IPS DF 4.7 (cell line): ENCODE measurements around the gene TRMT44.
"Not testable (repeated sequence)": the region's sequence is repeated elsewhere in the genome, so short reads cannot be mapped to it uniquely, and the experiment has no call there.

Source experiments
- DNase-seq: peaks from one replicate; pipeline ENCODE4 v3.0.0-alpha.2; 2013; ENCODE audit warnings: low spot score; ENCODE audit errors: extremely low read depth

The TRMT44 gene

DNA sequence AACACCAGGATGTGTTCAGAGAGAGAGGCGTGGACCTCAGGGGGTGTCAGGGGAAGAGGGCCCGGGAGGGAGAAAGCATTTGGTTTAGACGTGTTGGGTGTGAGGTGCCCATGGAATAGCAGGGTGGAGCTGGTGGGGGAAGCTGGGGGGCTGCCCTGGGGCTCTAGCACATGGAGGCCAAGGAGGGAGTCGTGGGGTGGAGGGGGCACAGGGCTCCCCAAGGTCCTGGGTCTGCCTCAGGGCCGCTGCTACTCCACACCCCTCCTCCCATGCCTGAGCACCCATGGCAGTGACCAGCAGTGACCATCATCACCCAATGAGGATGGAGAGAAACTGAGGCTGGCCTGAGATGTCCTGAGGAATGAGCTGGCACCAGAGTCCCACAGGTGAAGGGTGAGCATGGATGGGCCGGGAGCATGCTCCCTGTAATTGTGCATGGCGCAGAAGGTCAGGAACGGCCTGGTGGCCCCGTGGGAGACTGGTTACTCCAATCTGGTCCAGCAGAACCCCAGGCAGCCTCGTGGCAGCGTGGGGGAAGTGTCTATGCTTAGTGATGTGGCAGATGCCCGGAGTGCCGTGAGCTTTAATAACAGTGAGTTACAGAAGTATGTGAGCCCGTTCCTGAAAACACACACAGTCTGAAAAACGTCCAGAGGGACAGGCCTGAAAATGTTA, 70.2 kb downstream of the TRMT44 start:
- no peak for DNase-seq

DNA sequence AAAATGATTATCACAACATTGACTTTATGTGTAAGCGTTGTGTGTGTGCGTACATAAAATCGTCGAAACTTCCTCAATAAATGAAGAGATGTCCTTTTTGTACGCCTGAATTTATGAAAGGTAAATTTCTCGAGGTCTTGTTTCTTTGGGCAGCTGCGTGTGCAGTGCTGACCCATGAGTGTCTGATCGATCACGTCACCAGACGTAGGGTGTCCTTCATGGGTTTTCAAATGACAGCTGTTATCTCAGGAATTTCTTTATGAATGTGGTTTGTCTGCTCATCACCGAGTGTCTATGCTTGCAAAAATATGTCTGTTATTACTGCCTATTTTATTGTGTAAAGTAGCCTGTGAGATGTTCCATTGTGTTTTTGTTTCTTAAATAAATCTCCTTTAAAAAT, 71.9 kb downstream of the TRMT44 start:
- no peak for DNase-seq

DNA sequence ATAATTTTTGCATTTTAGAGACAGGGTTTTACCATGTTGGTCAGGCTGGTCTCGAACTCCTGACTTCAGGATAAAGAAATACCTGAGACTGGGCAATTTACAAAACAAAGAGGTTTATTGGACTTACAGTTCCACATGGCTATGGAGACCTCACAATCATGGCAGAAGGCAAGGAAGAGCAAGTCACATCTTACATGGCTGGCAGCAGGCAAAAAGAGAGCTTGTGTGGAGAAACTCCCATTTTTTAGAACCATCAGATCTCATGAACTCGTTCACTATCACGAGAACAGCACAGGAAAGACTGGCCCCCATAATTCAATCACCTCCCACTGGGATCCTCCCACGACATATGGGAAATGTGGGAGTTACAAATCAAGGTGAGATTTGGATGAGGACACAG, 72.5 kb downstream of the TRMT44 start:
- not testable (repeated sequence) for DNase-seq

DNA sequence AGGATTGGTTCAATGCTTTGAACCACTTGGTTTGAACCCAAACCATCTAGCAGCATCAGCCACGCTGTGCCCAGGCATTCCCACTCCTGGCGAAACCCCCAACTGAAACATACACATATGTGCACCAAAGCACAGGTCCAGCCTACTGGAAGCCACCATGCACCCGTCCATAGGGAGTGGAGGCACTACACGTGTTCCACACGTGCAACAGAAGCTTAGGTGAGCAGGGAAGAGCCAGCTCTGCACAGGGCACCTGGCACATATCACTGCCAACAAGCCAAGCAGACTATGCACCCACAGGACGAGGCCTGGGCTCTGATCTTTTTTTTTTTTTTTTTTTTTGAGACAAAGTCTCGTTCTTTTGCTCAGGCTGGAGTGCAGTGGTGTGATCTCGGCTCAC, 73.4 kb downstream of the TRMT44 start:
- DNase-seq: no peak

DNA sequence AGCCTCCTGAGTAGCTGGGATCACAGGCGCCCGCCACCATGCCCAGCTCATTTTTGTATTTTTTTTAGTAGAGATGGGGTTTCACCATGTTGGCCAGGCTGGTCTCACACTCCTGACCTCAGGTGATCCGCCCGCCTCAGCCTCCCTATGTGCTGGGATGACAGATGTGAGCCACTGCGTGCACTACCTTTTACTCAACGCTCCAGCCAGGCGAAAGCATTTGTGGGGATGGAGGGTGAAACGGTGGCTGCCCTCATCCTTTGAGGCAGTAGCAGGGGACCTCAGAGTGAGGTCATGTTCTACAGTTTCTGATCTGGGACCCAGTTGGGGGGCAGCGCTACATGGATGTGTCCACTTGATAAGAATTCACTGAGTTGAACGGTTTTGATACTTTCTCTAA, 73.8 kb downstream of the TRMT44 start:
- DNase-seq: no peak

DNA sequence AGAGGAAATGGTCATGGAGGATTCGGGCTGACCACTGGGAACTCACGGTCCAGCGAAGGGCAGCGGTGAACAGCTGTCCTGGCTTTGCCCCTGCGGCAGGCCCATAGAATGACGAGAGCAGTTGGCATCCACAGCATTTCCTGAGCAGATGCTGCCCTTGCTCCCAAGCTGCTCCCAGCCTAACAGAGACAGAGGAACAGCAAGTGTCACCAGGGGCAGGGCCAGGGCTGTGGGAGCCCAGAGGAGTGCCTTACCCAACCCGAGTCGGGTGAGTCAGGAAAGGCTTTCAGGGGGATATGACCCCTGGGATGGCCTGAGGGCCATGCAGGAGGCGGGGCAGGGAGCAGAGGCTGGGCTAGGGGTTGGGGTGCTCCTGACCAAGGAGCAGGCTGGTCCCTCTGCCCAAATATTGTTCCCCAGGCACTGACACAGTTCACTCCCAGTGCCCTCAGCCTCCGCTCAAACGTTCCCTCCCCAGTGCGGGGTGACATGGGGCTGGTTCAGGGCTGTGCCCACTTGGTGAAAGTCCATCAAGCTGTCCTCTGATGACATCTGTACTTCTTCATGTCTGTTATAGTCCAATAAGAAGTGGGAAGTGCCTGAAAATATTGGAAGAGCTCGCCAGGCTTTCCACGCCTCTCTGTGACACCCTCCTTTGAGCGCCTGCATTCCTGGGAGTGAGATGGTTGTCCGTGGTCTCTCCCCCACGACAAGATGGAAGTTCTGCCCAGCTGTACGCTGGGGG, 74.9 kb downstream of the TRMT44 start:
- DNase-seq: no peak

DNA sequence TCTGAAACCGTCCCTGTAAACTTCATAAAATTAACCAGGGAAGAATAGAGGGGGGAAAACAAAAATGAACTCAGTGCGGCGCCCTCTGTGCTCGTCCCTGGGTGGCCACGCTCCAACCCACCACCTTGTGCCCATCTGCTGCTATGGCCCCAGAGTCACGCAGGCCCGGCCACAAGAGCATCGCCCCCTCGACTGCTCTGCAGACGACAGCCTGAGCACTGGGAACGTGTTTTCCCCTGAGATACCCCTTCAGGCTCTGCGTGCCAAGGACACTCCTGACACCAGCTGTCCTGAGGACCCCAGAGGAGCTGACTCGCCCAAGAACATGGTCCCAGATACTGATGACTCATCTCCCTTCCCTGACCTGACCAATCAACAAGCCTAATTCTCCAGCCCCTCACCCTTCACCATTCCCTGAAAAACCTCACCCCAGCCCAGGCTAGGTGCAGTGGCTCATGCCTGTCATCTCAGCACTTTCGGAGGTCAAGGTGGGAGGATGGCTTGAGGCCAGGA, 75.5 kb downstream of the TRMT44 start:
- DNase-seq: no peak

DNA sequence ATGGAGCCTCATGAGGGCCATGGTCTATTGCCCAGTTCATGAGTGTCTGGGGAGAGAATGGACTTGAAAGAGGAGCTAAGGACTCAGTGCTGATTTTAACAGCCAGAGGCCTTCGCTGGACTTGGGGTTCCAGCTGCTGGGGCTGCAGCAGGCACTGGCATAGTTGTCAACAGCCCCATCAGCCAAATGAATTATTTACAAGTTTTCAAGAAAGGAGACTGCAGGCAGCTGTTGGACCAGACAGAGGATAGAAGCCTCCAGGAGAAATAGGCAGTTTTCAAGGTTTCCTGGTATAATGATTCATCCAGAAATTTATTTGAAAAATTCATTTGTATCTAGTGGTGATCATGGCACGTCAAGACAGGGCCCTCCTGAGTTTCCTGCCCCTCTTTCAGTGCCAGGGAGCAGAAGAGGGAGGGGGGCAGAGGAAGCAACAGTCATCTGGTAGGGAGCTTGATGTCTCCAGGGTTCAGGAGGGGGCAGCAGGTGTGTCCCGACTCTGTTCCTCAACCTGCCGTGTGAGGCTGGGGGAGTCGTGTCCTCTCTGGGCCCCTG, 76.5 kb downstream of the TRMT44 start:
- DNase-seq: no peak

DNA sequence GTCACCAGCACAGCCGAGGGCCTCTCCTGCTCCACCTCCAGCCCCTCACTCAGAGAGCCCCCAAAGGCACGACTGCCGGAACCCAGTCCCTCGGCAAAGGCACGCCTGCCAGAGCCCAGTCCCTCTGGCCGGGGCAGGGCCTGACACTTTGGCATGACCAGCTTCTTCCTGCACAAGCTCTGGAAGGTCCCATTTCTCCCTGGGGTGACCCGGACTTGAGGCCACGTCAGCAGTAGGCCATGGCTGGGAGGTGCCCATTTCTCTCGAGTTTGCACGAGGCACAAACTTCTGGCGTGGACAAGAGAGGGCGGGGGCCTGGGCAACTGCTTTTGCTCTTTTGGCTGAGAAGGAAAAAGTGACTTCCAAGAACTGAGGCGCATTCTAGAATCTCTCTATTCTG, 77.4 kb downstream of the TRMT44 start:
- no peak for DNase-seq

DNA sequence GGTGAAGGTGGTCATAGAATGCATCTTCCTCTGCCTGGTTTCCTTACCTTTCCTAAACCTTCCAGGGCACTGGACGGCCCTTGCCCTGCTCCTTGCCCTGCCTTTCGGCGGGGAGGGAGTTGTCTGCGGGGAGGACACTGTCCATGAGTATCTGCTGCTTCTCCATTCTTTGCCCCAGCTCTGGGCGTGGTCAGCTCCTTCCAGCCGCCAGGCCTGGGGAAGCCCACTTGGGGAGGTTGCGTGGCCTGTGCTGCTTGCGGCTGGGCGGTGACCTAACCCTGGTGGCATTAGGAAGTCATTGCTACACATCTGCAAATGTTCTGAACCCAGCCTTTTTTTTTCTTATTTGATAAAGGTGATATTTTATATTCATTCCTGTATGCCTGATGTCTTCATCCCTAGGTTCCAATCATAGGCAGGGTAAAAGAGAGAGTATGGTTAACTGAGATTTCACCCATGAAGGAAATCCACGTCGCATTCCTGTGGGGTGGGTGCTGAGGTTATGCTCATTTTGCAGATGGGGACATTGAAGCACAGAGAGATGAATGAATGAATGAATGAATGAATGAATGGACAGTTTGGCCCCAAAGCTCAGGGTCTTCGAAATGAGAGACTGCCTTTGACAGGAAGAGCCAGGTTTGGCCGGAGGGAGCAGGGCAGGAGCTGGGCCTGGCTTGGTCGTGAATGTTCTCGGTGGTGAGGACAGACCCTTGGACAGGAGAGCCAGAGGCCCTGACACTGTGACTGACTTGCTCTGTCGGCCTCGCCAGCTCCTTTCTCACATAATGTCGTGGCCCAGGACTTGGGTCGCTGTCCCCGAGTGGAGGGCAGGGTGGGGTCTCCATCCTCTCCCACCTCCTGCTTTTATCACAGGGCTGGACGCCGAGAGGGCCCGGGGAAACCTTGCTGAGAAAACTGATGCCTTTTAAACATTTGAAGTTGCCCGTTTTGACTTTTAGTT, 81.9 kb downstream of the TRMT44 start:
- DNase-seq: no peak

DNA sequence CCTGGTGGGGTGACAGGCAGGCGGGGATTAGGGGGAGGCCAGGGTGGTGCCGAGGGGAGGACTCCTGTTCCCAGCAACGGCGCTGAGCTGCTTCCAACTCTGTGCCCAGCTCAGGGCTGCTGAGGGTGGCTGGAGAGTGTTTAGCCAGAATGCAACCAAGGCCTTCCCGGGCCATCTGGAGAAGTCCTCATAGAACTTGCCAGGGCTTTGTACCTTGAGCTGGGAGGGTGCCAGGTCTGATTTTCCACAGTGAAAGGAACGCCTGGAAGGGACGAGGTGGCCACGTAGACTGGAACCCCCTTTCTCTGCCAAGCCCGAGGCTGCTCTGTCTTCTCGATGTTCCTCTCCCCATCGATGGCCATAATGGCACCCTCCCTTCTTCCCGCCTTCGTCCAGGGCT, 82.6 kb downstream of the TRMT44 start:
- DNase-seq: no peak

DNA sequence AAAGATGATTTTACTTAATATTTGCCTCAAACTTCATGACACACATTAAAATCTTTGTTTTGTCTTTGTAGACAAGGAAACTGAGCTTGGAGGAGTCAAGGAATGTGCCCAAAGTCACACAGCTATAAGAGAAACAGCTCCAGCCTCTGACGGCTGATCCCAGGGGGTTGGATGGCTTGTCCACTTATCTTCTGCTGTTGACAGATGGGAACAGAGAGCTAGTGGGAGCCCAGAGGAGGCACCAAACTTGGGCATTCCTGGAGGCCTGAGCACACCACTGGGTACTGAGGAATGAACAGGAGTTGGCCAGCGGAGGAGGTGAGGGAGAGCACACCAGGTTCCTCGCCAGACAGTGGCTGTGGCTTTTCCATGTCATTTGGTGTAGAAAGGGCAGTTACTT, 83.2 kb downstream of the TRMT44 start:
- no peak for DNase-seq

DNA sequence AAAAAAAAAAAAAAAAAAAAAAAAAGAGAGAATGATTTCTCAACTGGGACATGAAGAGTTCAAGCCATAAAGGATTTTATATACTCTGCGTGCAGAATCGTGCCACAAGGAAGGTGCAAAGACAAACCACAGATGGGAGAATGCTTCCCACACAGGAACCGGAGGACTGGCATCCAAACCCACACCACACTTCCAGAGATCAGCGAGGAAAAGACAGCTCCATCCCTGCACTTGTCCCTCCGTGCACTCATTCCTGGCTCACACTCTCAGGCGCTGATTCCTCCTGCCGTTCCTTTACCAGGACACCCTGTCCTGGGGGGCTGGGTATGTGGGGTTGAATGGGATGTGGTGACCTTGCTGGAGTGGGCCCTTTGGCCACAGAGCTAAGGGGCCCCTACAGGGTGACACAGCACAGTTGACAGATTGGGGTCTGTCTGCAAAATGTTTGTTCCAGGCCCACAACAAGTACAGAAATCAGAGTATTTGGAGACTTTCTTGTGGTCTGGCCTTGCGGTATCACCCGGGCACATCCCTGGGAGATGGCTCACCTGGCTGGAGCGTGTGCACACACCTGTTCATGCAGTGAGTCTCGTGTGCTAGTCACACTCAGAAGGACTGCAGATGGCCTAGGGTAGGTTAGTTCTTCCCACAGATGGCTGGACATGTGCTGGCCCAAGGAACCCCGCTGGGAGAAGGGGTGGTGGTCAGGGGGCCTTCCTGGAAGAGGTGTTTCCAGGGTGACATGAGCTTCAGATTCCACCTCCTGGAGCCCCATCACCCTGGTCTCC, 84.2 kb downstream of the TRMT44 start:
- DNase-seq: no peak

DNA sequence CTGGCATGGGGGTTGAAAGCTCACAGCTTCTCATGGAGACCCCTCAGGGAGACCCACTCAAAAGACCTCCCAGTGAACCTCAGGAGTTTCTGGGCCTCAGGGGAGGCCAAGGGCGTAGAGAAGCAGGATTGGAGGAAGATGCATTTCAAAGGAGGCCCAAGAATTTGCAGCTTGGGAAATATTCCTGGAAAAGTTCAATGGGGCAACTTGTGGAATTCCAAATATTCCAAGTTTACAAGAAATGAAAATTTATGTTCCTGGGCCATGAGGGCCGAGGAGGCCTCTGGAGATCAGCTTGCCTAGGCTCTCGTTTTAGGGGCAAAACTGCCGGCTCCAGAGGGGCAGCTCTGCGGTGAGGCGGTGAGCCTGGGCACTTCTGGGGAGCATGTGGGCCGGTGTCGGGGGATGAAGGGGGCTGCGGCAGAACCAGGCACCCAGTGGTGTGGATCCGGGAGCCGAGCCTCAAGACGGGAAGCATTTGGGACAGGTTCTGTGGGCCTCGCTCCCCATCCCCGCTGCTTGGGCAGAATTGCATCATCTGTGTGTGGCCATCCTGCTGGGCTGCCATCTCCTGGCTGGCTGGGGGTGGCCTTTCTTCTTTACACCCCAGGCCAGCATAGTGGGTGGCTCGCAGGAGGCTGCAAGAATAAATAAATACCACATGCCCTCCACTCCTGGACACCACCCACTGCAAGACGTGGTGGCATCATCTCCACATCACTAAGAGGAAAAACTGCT, 85.0 kb downstream of the TRMT44 start:
- no peak for DNase-seq
